H1 (cell line): ENCODE data around the gene NANOS3. TPM values are rescaled to one million over a fixed set of nuclear protein-coding genes. Genes with fewer than 3 reads are reported as not detected.
A peak's percentile ranks its signal among the peaks of the same experiment; 100 is the strongest.

Source experiments
- BCL11A ChIP-seq, 2 experiments: IDR thresholded peaks; one replicate each; pipeline ENCODE4 v1.6.1; 2011; ENCODE audit warnings: low read depth in 2 of 2, low read length in 2 of 2, mild to moderate bottlenecking in 2 of 2
- BRCA1 ChIP-seq: IDR thresholded peaks from 2 replicates; pipeline ENCODE4 v1.6.1; 2012; ENCODE audit warnings: low read depth, low read length, improper control_type of control experiment
- CBX8 ChIP-seq: fragments of 300-800, 300-1000 bp; sonication (generic); IDR thresholded peaks from 2 replicates; pipeline ENCODE4 v1.7.1; 2016; ENCODE audit warnings: low read depth, low read length, borderline replicate concordance
- CHD1 ChIP-seq: IDR thresholded peaks from 2 replicates; pipeline ENCODE4 v1.6.1; 2012; ENCODE audit warnings: low read depth, low read length, improper control_type of control experiment
- EZH2 ChIP-seq: fragments of 200-600 bp; sonication (generic); IDR thresholded peaks from 2 replicates; pipeline ENCODE4 v1.7.1; 2012; ENCODE audit warnings: low read depth, mild to moderate bottlenecking, moderate library complexity, low read length, inconsistent platforms; ENCODE audit not compliant: severe bottlenecking
- GABPA ChIP-seq: IDR thresholded peaks from 2 replicates; pipeline ENCODE4 v1.6.1; 2011; ENCODE audit warnings: mild to moderate bottlenecking, low read length, moderate library complexity, borderline replicate concordance; ENCODE audit not compliant: insufficient read depth
- HDAC2 ChIP-seq, 2 experiments: fragments of 300-600 bp in 1 of 2; sonication (generic) in 1 of 2; IDR thresholded peaks; 2 replicates each; pipeline ENCODE4 v1.6.1; 2011 to 2012; ENCODE audit warnings: low read depth in 2 of 2, low read length in 2 of 2, mild to moderate bottlenecking in 2 of 2, moderate library complexity in 2 of 2, borderline replicate concordance in 1 of 2, inconsistent platforms in 1 of 2
- JUND ChIP-seq: IDR thresholded peaks from 2 replicates; pipeline ENCODE4 v1.6.1; 2011; ENCODE audit warnings: mild to moderate bottlenecking, improper control_type of control experiment, low read length
- KDM5A ChIP-seq: fragments of 200-600 bp; IDR thresholded peaks from 2 replicates; pipeline ENCODE4 v1.7.1; 2012; ENCODE audit warnings: mild to moderate bottlenecking, low read length, inconsistent platforms, mixed read lengths
- NANOG ChIP-seq: IDR thresholded peaks from 2 replicates; pipeline ENCODE4 v1.6.1; 2011; ENCODE audit warnings: low read length, low read depth, mild to moderate bottlenecking, inconsistent platforms; ENCODE audit not compliant: insufficient read depth, poor library complexity, severe bottlenecking
- SIN3A ChIP-seq, 2 experiments: IDR thresholded peaks in 1 of 2; conservative IDR thresholded peaks in 1 of 2; 2 replicates each; pipeline ENCODE4 v1.6.1; 2011 to 2012; ENCODE audit warnings: low read length in 2 of 2, improper control_type of control experiment in 1 of 2, low read depth in 1 of 2, mild to moderate bottlenecking in 1 of 2
- SIRT6 ChIP-seq: IDR thresholded peaks from one replicate; pipeline ENCODE4 v1.7.1; 2012; ENCODE audit warnings: low read length, inconsistent platforms
- SP4 ChIP-seq: IDR thresholded peaks from 2 replicates; pipeline ENCODE4 v1.6.1; 2012; ENCODE audit warnings: low read length, inconsistent platforms
- SUZ12 ChIP-seq: fragments of 200-600 bp; sonication (generic); IDR thresholded peaks from 2 replicates; pipeline ENCODE4 v1.6.1; 2012; ENCODE audit warnings: mild to moderate bottlenecking, inconsistent platforms, low read length, moderate library complexity, mixed read lengths
- TBP ChIP-seq: IDR thresholded peaks from 2 replicates; pipeline ENCODE4 v1.6.1; 2011; ENCODE audit warnings: low read depth, low read length, improper control_type of control experiment
- TCF12 ChIP-seq: IDR thresholded peaks from 2 replicates; pipeline ENCODE4 v1.6.1; 2011; ENCODE audit warnings: low read depth, mild to moderate bottlenecking, low read length
- TEAD4 ChIP-seq: IDR thresholded peaks from 2 replicates; pipeline ENCODE4 v1.6.1; 2012; ENCODE audit warnings: low read depth, low read length, inconsistent platforms, mixed read lengths
- YY1 ChIP-seq: IDR thresholded peaks from 2 replicates; pipeline ENCODE4 v1.6.1; 2011; ENCODE audit warnings: low read depth, mild to moderate bottlenecking, low read length
- polyA plus RNA-seq, 7 experiments: library from polyadenylated mRNA; depleted of rRNA in 3 of 7; stranded (reverse) in 5 of 7; unstranded in 2 of 7; fragments of >200 nt in 5 of 7; fragments of 200-250 nt in 2 of 7; gene quantifications; 1 replicate in 5 of 7; 2 replicates in 1 of 7; 4 replicates in 1 of 7; pipeline versions ENCODE4 v1.2.1 to v1.2.3, GENCODE V29; 2011 to 2013; ENCODE audit warnings: missing spikeins in 2 of 7, mixed read lengths in 2 of 7
- total RNA-seq: library from RNA; stranded (reverse); fragmentation: NEBNext Ultra II Directional; extraction: Animal tissue kit (Norgen Biotek cat#: 25700); gene quantifications from 2 replicates; pipeline ENCODE4 v1.2.1, GENCODE V29; 2021
- TF ChIP-seq, protein P1 (sequence below): IDR thresholded peaks from 2 replicates; pipeline ENCODE4 v1.6.1; 2011; ENCODE audit warnings: low read length, improper control_type of control experiment

The NANOS3 gene
- total and polyA plus RNA-seq, 2 of the 8 experiments (the other 6 are each of a cell fraction or from before 2014, with no cell fraction given): 0.62 TPM; not detected in 1

DNA sequence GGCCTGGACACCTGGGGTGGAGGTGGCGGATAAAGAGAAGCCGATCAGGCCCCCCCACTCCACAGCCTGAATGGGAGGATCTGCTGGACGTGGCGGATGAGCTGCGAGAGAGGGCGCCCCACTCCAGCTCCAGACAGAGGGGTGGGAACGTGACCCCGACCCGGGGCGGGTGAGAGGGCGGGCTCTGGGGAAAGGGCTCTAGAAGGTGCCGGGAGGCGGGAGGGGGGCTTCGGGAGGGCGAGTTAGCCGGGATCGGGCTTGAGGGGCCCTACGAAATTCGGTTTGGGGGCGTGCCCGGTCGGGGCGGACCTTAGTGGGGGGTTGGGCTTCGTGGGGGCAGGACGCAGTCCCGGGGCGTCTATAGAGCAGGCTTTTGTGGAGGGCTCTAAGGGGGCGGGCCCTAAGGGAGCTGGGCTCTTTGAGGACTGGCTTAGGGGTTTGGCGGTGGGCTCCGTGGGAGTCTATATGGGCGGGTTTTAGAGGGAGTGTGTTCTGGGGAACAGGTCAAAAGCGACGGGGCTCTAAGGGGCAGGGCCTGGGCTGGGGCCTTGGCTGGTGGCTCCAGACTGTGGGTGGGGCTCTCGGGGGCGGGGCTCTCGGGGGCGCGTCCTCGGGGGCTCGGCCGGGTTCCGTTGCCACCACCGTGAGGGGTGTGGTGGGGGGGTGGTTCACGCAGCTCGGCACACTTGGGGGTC lies 4.1 kb upstream of the NANOS3 start (continued):
- TF ChIP-seq, protein P1, sequence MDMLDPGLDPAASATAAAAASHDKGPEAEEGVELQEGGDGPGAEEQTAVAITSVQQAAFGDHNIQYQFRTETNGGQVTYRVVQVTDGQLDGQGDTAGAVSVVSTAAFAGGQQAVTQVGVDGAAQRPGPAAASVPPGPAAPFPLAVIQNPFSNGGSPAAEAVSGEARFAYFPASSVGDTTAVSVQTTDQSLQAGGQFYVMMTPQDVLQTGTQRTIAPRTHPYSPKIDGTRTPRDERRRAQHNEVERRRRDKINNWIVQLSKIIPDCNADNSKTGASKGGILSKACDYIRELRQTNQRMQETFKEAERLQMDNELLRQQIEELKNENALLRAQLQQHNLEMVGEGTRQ: no peak
- TF ChIP-seq BCL11A (IDR thresholded peaks at IDR 0.05; ENCODE audit: low read depth in 2 of 2, low read length in 2 of 2) (no peak), SUZ12 (no peak), JUND (no peak), SIRT6 (no peak), CBX8 (no peak), HDAC2 (IDR thresholded peaks at IDR 0.05; ENCODE audit: borderline replicate concordance in 1 of 2, low read depth in 2 of 2, low read length in 2 of 2) (0 out of 4 replicates have a peak, but pooled peaks of 1 of the 2 experiments have one; percentile 14), EZH2 (no peak), KDM5A (no peak), SP4 (peak; percentile 77; the same call in 1 of the 2 replicates), NANOG (no peak), SIN3A (conservative IDR thresholded peaks at IDR 0.05 in 1 of 2, IDR thresholded peaks at IDR 0.05 in 1 of 2; ENCODE audit: low read depth in 1 of 2, low read length in 2 of 2) (no peak), TCF12 (no peak), BRCA1 (no peak), TEAD4 (no peak), CHD1 (no peak), TBP (no peak), YY1 (no peak), GABPA (no peak)
